IgD-negative memory B cell (primary cell): ENCODE measurements around the gene MAX. TPM values are rescaled to one million over a fixed set of nuclear protein-coding genes. Genes with fewer than 3 reads are reported as not detected.
"Not testable (repeated sequence)": the region's sequence is repeated elsewhere in the genome, so short reads cannot be mapped to it uniquely, and the experiment has no call there.

Source experiments
- H3K27ac Mint-ChIP-seq, 3 donors: one replicate each; pipeline ENCODE4 v1.8.0; 2020 to 2022; ENCODE audit warnings: mild to moderate bottlenecking in 3 of 3, mixed read lengths in 3 of 3, moderate library complexity in 1 of 3
- H3K27me3 Mint-ChIP-seq: one replicate; pipeline ENCODE4 v1.8.0; 2021; ENCODE audit warnings: mixed read lengths
- H3K36me3 Mint-ChIP-seq: one replicate; pipeline ENCODE4 v1.8.0; 2020; ENCODE audit warnings: mild to moderate bottlenecking, mixed read lengths
- H3K4me1 Mint-ChIP-seq, 3 donors: one replicate each; pipeline ENCODE4 v1.8.0; 2020 to 2022; ENCODE audit warnings: mixed read lengths in 3 of 3, mild to moderate bottlenecking in 1 of 3
- H3K4me3 Mint-ChIP-seq, 4 donors: one replicate each; pipeline ENCODE4 v1.8.0; 2020 to 2022; ENCODE audit warnings: mild to moderate bottlenecking in 4 of 4, mixed read lengths in 4 of 4, moderate library complexity in 3 of 4
- H3K9me3 Mint-ChIP-seq, 3 donors: one replicate each; pipeline ENCODE4 v1.8.0; 2020 to 2021; ENCODE audit warnings: mixed read lengths in 3 of 3, mild to moderate bottlenecking in 1 of 3
- polyA plus RNA-seq: library from polyadenylated mRNA; unstranded; fragments of 300-500 nt; fragmentation: Illumina TruSeq; gene quantifications from one replicate; pipeline ENCODE4 v1.2.3, GENCODE V29; 2021

The MAX gene
- polyA plus RNA-seq, 1 donor from 2014 or later, result 131 TPM

GRCh38 chr14:65095633-65096205 lies 6.6 kb downstream of the MAX start:
- Mint-ChIP-seq H3K27ac (peak overlapping the region in 2 of 3 donors; percentile 59 to 85), H3K9me3 (no peaks in the 10 kb centered on the region), H3K4me1 (peaks cover 34 to 50% (median 37%) of the 10 kb centered on the region in 3 donors)

GRCh38 chr14:65092349-65092748 lies 10.0 kb downstream of the MAX start:
- peaks cover 6% of the 10 kb centered on the region for H3K36me3 Mint-ChIP-seq
- no peaks in the 10 kb centered on the region for H3K27me3 Mint-ChIP-seq
- H3K27ac Mint-ChIP-seq, result no peak overlapping the region
- H3K9me3 Mint-ChIP-seq, result no peaks in the 10 kb centered on the region
- H3K4me3 Mint-ChIP-seq, result no peak overlapping the region
- H3K4me1 Mint-ChIP-seq, result peaks cover 22 to 31% (median 24%) of the 10 kb centered on the region in 3 donors

More at GRCh38 chr14:65095633-65096205, 6.6 kb downstream of the MAX start:
- no peaks in the 10 kb centered on the region for H3K36me3 Mint-ChIP-seq
- no peak overlapping the region for H3K4me3 Mint-ChIP-seq
- no peaks in the 10 kb centered on the region for H3K27me3 Mint-ChIP-seq

- not testable (repeated sequence) for H3K4me3 Mint-ChIP-seq, H3K27me3 Mint-ChIP-seq, H3K9me3 Mint-ChIP-seq, H3K27ac Mint-ChIP-seq
- Mint-ChIP-seq H3K36me3 (peaks cover 21% of the 10 kb centered on the region), H3K4me1 (peaks cover 10 to 13% (median 10%) of the 10 kb centered on the region in 3 donors)
Observed at GRCh38 chr14:65087835-65088234, 14.5 kb downstream of the MAX start.

GRCh38 chr14:65086686-65087085 lies 15.6 kb downstream of the MAX start:
- peaks cover 10 to 19% (median 10%) of the 10 kb centered on the region in 3 donors for H3K4me1 Mint-ChIP-seq
- H3K9me3 Mint-ChIP-seq, H3K27me3 Mint-ChIP-seq: not testable (repeated sequence)
- peaks cover 26% of the 10 kb centered on the region for H3K36me3 Mint-ChIP-seq
- peak overlapping the region in 1 of 3 donors; percentile 19 for H3K27ac Mint-ChIP-seq
- peak overlapping the region in 1 of 4 donors; percentile 9 for H3K4me3 Mint-ChIP-seq

GRCh38 chr14:65084554-65085505 lies 17.5 kb downstream of the MAX start:
- Mint-ChIP-seq H3K4me1 (peaks cover 11 to 26% (median 16%) of the 10 kb centered on the region in 3 donors), H3K27ac (no peak overlapping the region), H3K36me3 (peaks cover 26% of the 10 kb centered on the region), H3K9me3 (peaks cover 0 to 5% (median 0%) of the 10 kb centered on the region in 3 donors), H3K27me3 (no peaks in the 10 kb centered on the region), H3K4me3 (peak overlapping the region in 1 of 4 donors; percentile 75)

GRCh38 chr14:65082930-65083329 lies 19.4 kb downstream of the MAX start:
- Mint-ChIP-seq H3K4me1 (peaks cover 11 to 26% (median 18%) of the 10 kb centered on the region in 3 donors), H3K27me3 (no peaks in the 10 kb centered on the region), H3K27ac (no peak overlapping the region), H3K4me3 (no peak overlapping the region), H3K36me3 (peaks cover 25% of the 10 kb centered on the region), H3K9me3 (peaks cover 0 to 5% (median 0%) of the 10 kb centered on the region in 3 donors)

- Mint-ChIP-seq H3K36me3 (peaks cover 16% of the 10 kb centered on the region), H3K27me3 (no peaks in the 10 kb centered on the region), H3K9me3 (no peaks in the 10 kb centered on the region), H3K4me3 (no peak overlapping the region), H3K4me1 (peaks cover 14 to 23% (median 18%) of the 10 kb centered on the region in 3 donors), H3K27ac (no peak overlapping the region)
Observed at GRCh38 chr14:65080960-65081747, 21.2 kb downstream of the MAX start.

- Mint-ChIP-seq H3K4me1 (peaks cover 16 to 25% (median 24%) of the 10 kb centered on the region in 3 donors), H3K27me3 (no peaks in the 10 kb centered on the region), H3K9me3 (no peaks in the 10 kb centered on the region), H3K27ac (no peak overlapping the region), H3K36me3 (peaks cover 10% of the 10 kb centered on the region), H3K4me3 (no peak overlapping the region)
Observed at GRCh38 chr14:65079768-65080167, 22.5 kb downstream of the MAX start.

GRCh38 chr14:65079201-65079600 lies 23.1 kb downstream of the MAX start:
- no peaks in the 10 kb centered on the region for H3K27me3 Mint-ChIP-seq
- peaks cover 16 to 28% (median 25%) of the 10 kb centered on the region in 3 donors for H3K4me1 Mint-ChIP-seq
- H3K9me3 Mint-ChIP-seq, result no peaks in the 10 kb centered on the region
- no peak overlapping the region for H3K27ac Mint-ChIP-seq
- peaks cover 9% of the 10 kb centered on the region for H3K36me3 Mint-ChIP-seq
- H3K4me3 Mint-ChIP-seq, result no peak overlapping the region

- peaks cover 6% of the 10 kb centered on the region for H3K36me3 Mint-ChIP-seq
- peaks cover 17 to 23% (median 21%) of the 10 kb centered on the region in 3 donors for H3K4me1 Mint-ChIP-seq
- no peaks in the 10 kb centered on the region for H3K9me3 Mint-ChIP-seq
- no peak overlapping the region for H3K4me3 Mint-ChIP-seq
- H3K27ac Mint-ChIP-seq, result peak overlapping the region in 1 of 3 donors; percentile 43
- no peaks in the 10 kb centered on the region for H3K27me3 Mint-ChIP-seq
Observed at GRCh38 chr14:65077318-65077717, 25.0 kb downstream of the MAX start.

- no peaks in the 10 kb centered on the region for H3K9me3 Mint-ChIP-seq
- peaks cover 2% of the 10 kb centered on the region for H3K36me3 Mint-ChIP-seq
- no peaks in the 10 kb centered on the region for H3K27me3 Mint-ChIP-seq
- H3K4me3 Mint-ChIP-seq, result no peak overlapping the region
- no peak overlapping the region for H3K27ac Mint-ChIP-seq
- peaks cover 11 to 21% (median 12%) of the 10 kb centered on the region in 3 donors for H3K4me1 Mint-ChIP-seq
Observed at GRCh38 chr14:65075628-65076325, 26.5 kb downstream of the MAX start.

- Mint-ChIP-seq H3K9me3 (no peaks in the 10 kb centered on the region), H3K4me1 (peaks cover 8 to 10% (median 9%) of the 10 kb centered on the region in 3 donors), H3K27ac (peak overlapping the region in 1 of 3 donors; percentile 89), H3K27me3 (no peaks in the 10 kb centered on the region), H3K36me3 (peaks cover 2% of the 10 kb centered on the region), H3K4me3 (no peak overlapping the region)
Observed at GRCh38 chr14:65074449-65075150, 27.7 kb downstream of the MAX start.

GRCh38 chr14:65073605-65074201 lies 28.6 kb downstream of the MAX start:
- H3K36me3 Mint-ChIP-seq, result peaks cover 2% of the 10 kb centered on the region
- H3K27me3 Mint-ChIP-seq, result no peaks in the 10 kb centered on the region
- no peak overlapping the region for H3K4me3 Mint-ChIP-seq
- no peaks in the 10 kb centered on the region for H3K9me3 Mint-ChIP-seq
- H3K27ac Mint-ChIP-seq, result peak overlapping the region in 1 of 3 donors; percentile 64
- H3K4me1 Mint-ChIP-seq, result peaks cover 8 to 10% (median 9%) of the 10 kb centered on the region in 3 donors
